ENCODE measurements around the gene ITGA2B.
A peak's percentile ranks its signal among the peaks of the same experiment; 100 is the strongest.
"Not testable (repeated sequence)": the region's sequence is repeated elsewhere in the genome, so short reads cannot be mapped to it uniquely, and the experiment has no call there.

ITGA2B gene

DNA sequence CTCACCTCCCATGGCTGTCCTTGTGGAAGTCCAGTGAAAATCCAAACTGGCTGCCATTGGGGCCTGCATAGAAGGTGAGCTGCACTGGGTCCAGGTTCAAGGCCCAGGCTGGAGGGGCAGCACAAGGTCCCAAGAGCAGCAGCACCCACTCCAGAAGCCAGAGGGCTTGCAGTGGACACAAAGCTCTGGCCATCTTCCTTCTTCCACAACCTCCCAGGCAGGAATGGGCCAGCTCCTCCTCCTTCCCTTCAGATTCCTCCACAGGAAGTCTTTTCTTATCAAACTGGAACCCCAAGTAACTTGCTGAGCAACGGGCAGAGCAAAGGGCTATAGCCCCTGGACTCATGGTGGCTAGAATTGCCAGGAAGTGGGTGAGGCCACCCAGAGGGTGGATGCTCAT, at the start of gene ITGA2B:
ITGA2B (minus strand) TSS at position 369 of the 400 bp plus-strand sequence; CDS start at position 193, 176 bp downstream.
- no peak for DNase-seq (ENCODE audit: low spot score)

DNA sequence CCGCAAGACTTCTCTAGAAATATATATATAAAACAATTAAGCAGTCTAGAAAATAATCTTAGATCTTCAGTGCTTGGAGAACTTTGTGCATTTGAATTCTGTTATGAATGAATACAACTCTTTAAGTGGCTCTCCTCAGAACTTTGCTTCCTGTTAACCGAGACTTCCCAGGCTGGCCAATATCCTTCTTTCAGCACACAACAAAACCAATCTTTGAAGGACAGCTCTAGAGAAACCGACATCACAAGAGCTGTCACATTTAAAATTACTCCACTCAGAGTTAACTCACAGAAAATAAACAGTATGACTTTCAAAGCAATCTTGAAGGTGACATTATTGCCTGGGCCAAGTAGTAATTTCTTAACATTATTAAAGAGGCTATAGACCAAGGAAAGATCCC, 49.7 kb upstream of the ITGA2B start:
- no peak for DNase-seq (ENCODE audit: low spot score)

DNA sequence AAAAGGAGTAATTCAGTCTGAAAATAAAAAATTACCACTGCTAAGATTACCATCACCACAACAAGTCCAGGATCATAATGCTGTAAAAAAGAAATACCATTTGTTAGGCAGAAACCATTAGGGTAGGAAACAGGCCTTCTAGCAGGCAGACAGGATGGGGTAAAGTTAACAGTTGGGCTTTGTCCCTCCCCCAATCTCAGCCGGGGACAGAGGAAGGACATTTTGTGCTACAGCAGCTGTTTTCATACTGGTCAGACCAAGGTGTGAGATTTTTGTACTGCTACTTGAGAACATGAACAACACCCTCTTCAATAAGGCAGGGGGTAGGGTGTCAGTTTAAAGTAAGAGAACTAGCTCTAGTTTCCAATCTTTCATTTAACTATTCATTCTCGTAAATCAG, 49.2 kb upstream of the ITGA2B start:
- DNase-seq (ENCODE audit: low spot score): peak; percentile 23

GRCh38 chr17:44436336-44436735, 46.9 kb upstream of the ITGA2B start:
- no peak for DNase-seq (ENCODE audit: low spot score)

DNA sequence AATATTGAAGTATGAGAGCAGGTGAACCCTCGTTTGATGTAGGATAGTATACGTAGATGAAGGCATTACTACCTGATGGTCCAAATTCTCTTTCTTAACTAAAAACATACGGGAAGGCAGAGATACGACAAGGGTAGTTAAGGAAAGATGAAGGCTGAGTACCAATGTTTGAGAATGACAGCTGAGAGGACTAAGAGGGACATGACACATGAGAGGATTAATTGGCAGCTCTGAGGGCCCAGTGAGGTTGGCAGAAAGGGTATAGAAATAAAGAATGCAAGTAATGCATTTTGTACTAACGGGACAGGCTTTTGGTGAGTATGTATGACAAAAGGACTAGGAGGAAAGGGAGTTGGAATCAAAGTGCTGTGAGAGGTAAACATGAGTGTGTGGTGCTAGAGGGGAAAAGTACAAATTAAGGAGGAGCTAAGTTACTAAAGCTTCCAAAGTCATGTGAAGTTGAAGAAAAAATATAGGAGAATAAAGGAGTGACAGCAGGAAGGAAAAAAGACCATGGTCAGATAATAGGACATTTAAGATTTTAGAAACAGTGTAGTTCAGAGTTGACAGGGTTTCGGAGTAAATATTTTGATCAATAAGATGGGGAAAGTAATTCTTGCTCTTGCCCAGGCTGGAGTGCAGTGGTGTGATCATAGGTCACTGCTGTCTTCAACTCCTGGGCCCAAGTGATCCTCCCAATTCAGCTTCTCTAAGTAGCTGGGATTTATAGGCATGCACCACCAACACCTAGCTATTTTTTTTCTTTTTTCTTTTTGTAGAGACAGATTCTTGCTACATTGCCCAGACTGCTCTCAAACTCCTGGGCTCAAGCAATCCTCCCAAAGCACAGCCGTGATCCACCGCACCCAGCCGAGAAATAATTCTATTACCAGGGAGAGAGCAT, 43.1 kb upstream of the ITGA2B start:
- DNase-seq (ENCODE audit: low spot score): no peak

DNA sequence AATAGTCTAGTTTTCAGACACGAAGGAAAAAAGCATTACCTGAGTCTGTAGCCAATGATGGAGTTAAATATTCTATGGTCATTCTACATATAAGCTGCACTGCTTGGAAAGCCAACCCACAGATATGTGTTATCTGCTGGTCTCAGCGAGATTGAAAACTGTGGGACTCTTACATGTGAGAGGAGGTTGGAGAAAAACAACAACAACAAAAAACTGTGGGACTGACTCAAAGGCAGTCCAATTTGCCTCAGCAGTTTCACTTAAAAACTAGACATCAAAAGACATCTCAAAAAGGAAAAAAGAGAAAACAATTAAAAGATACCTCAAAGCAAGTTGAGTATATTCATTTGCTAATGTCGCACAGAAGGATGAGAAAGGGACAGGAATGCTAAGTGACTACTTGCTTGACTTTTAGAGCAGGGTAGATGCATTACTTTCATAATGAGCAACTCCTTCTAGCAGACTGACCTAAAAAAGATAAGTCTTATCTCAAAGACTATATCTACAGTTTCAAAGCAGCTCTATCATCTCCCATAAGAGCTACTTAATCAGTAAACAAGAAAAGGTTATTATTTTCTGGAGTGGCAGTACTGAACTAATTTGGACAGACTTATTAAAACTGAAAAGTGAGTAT, 35.5 kb upstream of the ITGA2B start:
- DNase-seq (ENCODE audit: low spot score): peak; percentile 55

DNA sequence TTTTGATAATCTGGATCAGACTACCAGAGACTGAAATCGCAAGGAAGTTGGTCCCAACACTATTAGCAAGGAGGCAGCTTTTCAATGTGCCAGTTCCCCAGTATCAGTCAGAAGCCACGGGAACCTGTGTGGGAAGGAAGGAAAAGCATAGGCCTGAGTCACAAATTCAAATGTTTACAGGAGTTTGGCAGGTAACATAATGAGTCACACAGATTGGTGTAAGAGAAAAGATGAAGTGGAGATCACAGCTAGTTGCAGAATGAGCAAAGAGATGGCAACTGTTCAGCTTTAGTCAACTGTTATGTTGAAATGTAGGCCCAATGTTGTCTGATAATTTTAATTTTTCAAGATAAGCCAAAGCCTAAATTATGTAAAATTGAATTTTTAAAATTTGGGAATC, 28.1 kb upstream of the ITGA2B start:
- peak; percentile 75 for DNase-seq (ENCODE audit: low spot score)

GRCh38 chr17:44416558-44417289, 27.3 kb upstream of the ITGA2B start:
- DNase-seq (ENCODE audit: low spot score): no peak

DNA sequence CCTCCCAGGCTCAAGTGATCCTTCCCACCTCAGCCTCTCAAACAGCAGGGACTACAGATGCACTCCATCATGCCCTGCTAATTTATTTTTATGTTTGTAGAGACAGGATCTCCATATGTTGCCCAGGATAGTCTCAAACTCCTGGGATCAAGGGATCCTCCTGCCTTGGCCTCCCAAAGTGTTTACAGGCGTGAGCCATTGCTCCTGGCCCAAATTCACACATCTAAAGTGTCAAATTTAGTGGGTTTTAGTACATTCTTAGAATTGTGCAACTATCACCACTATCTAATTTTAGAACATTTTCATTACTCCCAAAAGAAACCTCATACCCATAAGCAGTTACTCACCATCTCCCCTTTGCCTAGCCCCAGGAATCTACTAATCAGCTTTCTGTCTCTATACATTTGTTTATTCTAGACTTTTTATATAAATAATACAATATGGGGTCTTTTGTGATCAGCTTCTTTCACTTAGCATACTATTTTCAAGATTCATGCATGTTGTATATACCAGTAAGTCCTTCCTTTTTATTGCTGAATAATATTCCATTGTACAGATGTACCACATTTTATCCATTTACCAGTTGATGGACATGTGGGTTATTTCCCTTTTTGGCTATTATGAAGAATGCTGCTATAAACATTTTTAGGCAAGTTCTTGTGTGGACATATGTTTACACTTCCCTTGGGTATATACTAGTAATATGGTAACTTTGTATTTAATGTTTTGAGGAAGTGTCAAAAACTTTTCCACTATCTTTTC, 25.1 kb upstream of the ITGA2B start:
- DNase-seq (ENCODE audit: low spot score): no peak

DNA sequence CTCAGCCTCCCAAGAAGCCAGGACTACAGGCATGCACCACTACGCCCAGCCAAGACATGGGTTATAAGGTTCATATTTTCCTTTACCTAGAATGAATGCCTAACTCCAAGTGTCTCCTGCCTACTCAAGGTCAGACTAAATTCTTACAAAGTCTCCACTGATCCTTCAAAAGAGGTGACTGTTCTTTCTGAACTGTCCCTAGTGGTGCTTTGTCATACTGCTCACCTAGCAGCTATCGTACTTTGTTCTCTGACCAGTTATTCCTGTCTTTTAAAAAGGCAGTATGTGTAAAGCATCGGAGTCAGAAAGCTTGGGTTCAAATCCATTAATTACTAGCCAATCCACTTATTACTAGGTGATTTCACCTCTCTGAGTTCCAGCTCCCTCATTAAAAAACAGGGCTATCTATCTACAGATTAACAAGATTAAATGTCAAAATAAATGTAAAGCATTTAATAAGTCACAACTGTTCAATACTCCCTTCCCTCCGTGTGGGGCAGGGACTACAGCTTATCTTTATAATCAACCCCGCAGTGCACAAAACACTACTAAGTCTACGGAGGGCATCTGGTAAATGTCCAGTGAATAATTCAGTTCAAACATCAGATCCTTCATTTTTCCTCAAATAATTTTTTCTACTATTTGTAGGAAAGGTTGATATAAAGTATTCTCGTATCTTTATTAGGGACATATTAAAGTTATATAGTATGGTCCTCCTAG, 20.0 kb upstream of the ITGA2B start:
- no peak for DNase-seq (ENCODE audit: low spot score)

DNA sequence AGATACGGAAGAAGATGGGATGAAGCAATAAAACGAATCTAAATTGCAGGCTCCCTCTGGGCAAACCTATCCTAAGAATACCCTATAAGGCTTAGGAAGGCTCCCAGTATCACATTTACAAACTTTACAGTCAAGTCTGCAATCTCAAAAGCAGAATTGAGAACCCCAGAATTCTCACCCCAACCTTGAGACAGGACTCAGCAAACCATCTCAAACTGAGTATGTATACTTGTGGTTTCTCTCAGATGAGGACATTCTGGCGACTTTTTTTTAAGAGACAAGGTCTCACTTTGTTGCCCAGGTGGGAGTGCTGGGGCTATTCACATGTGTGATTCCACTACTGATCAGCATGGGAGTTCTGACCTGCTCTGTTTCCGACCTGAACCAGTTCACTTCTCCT, 19.3 kb upstream of the ITGA2B start:
- DNase-seq (ENCODE audit: low spot score): no peak

- peak; percentile 68 for DNase-seq (ENCODE audit: low spot score)
Observed at GRCh38 chr17:44402564-44403172, 13.2 kb upstream of the ITGA2B start.

DNA sequence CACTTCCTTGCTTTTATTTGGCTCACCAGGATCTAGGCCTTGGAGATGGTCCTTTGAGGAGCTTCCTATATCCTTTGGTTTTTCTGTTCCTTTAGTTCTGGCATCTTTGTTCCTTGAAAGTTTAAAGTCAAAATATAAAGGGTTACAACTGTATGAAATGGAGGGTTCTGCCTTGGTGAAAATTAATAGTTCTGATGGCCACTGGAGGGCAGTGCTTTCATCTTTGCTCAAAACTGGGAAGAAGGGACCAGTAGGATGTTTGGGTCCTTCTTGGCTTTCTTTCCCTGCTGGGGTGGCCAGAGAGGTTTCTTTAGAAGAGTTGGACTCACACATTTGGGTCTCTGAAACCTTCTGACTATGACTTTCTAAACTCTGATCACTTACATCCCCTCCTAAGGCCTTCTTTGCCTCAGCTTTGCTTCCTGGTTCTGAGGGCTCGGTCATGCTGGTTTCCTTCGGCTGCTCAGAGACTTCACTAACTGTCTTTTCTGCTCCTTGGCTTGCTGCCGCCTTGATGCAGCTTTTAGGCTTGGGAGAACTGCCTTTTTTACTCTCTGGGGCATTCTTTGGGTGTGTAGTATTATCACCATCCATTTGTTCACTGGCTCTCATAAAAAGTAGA, 10.9 kb upstream of the ITGA2B start:
- DNase-seq (ENCODE audit: low spot score): no peak

- no peak for DNase-seq (ENCODE audit: low spot score)
Observed at GRCh38 chr17:44398692-44399691, 9.5 kb upstream of the ITGA2B start.

GRCh38 chr17:44397479-44398440, 8.3 kb upstream of the ITGA2B start:
- no peak for DNase-seq (ENCODE audit: low spot score)

DNA sequence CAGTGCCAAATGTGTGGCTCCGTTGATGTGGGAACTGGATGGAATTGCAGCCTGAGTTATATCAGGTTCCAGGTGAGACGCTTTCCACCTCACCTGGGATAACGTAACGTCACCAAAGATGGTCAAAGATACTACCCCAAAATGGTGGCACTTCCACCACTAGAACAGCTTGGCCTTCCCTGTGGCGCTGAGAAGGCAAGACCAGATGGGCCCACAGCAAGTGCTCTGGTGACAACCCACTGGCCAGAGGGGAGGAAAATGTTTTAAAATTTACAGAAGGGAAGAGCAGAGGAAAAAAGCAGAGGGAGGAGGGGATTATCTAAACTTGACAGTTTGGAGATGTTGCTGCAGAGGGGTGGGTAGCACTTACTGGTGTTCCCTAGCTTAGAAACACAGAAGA, 7.5 kb upstream of the ITGA2B start:
- DNase-seq (ENCODE audit: low spot score): no peak

- DNase-seq (ENCODE audit: low spot score): no peak
Observed at GRCh38 chr17:44394833-44395232, 5.4 kb upstream of the ITGA2B start.

DNA sequence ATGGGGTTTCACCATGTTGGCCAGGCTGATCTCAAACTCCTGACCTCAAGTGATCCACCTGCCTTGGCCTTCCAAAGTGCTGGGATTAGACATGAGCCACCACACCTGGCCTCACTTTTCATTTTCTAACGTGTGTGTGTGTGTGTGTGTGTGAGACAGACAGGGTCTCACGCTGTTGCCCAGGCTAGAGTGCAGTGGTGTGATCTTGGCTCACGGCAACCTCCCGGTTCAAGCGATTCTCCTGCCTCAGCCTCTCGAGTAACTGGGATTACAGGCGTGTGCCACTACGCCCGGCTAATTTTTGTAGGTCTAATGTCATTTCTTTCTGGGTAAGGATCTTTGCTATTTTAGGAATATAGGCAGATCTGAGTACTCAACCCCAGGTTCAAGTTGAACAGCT, 4.7 kb upstream of the ITGA2B start:
- DNase-seq (ENCODE audit: low spot score): not testable (repeated sequence)
